IPS DF 6.9 (cell line): ENCODE data around the gene NFS1.

Experiments
- DNase-seq: peaks from one replicate; pipeline ENCODE4 v3.0.0-alpha.2; 2013; ENCODE audit warnings: low read depth, low spot score
- H3K27ac ChIP-seq: one replicate; pipeline ENCODE4 v1.5.1; 2013; ENCODE audit warnings: low read length, control low read depth
- H3K27me3 ChIP-seq: 2 replicates; pipeline ENCODE4 v1.6.1; 2013; ENCODE audit warnings: mild to moderate bottlenecking, low read length; ENCODE audit not compliant: control insufficient read depth, insufficient read depth
- H3K36me3 ChIP-seq: 2 replicates; pipeline ENCODE4 v1.6.1; 2013; ENCODE audit warnings: low read length; ENCODE audit not compliant: control insufficient read depth, insufficient read depth
- H3K4me1 ChIP-seq: 2 replicates; pipeline ENCODE4 v1.6.1; 2013; ENCODE audit warnings: low read length; ENCODE audit not compliant: control insufficient read depth, insufficient read depth
- H3K4me3 ChIP-seq: 2 replicates; pipeline ENCODE4 v1.5.1; 2013; ENCODE audit warnings: mild to moderate bottlenecking, low read length
- H3K9me3 ChIP-seq: 2 replicates; pipeline ENCODE4 v1.6.1; 2013; ENCODE audit warnings: low read length, inconsistent platforms; ENCODE audit not compliant: control insufficient read depth, insufficient read depth
- WGBS: extraction: QIAGEN DNeasy Blood & Tissue Kit; methylation state at CpG from one replicate; pipeline ENCODE4 v1.1.7; 2013; ENCODE audit warnings: mixed read lengths, missing lambda C conversion rate; ENCODE audit not compliant: insufficient read length, insufficient coverage; 5-methylcytosine and 5-hydroxymethylcytosine counted together

NFS1 gene

DNA sequence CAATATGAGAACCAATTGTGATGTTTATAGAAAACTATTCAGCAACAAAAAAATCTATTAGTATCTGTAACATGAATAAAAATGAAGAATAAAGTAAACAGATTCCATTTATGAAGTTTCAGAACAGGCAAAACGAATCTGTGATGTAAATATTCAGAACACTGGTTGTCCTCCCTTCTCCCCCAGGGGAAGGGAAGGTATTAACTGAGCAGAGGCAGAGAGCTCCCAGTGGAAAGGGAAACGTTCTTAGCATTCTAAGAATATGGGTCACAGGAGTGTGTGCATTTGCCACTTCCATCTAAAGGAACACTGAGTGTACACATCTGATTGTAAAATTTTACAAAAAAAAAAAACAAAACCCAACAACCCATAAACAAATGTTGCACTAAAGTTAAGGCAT is 60.4 kb downstream of the NFS1 start:
- Histone ChIP-seq H3K4me1 (no peaks in the 10 kb centered on the region), H3K27me3 (no peaks in the 10 kb centered on the region), H3K36me3 (no peaks in the 10 kb centered on the region), H3K27ac (no peak overlapping the region), H3K4me3 (no peak overlapping the region), H3K9me3 (no peaks in the 10 kb centered on the region)
- DNase-seq: no peak
- no CpG with 5 or more reads among the region's 2 CpGs for WGBS

GRCh38 chr20:35637276-35637675 is 61.9 kb downstream of the NFS1 start:
- peaks cover 1% of the 10 kb centered on the region; the same call in 1 of the 2 replicates for H3K36me3 ChIP-seq
- no peaks in the 10 kb centered on the region for H3K9me3 ChIP-seq
- no peak overlapping the region for H3K4me3 ChIP-seq
- H3K27me3 ChIP-seq: no peaks in the 10 kb centered on the region
- H3K4me1 ChIP-seq: no peaks in the 10 kb centered on the region
- no peak for DNase-seq
- no peak overlapping the region for H3K27ac ChIP-seq
- no CpG with 5 or more reads among the region's 6 CpGs for WGBS

- H3K9me3 ChIP-seq: no peaks in the 10 kb centered on the region
- H3K4me3 ChIP-seq: no peak overlapping the region
- no peaks in the 10 kb centered on the region for H3K4me1 ChIP-seq
- peaks cover 7% of the 10 kb centered on the region for H3K36me3 ChIP-seq
- no peak overlapping the region for H3K27ac ChIP-seq
- WGBS: no CpG with 5 or more reads among the region's 2 CpGs
- no peak for DNase-seq
- no peaks in the 10 kb centered on the region for H3K27me3 ChIP-seq
These were observed 63.1 kb downstream of the NFS1 start for GRCh38 chr20:35636095-35636494.

- peaks cover 11% of the 10 kb centered on the region for H3K36me3 ChIP-seq
- no peaks in the 10 kb centered on the region for H3K4me1 ChIP-seq
- H3K27ac ChIP-seq: no peak overlapping the region
- H3K4me3 ChIP-seq: no peak overlapping the region
- H3K27me3 ChIP-seq: no peaks in the 10 kb centered on the region
- no CpG with 5 or more reads among the region's 4 CpGs for WGBS
- no peak for DNase-seq
- no peaks in the 10 kb centered on the region for H3K9me3 ChIP-seq
These were observed 63.5 kb downstream of the NFS1 start for GRCh38 chr20:35635652-35636051.

DNA sequence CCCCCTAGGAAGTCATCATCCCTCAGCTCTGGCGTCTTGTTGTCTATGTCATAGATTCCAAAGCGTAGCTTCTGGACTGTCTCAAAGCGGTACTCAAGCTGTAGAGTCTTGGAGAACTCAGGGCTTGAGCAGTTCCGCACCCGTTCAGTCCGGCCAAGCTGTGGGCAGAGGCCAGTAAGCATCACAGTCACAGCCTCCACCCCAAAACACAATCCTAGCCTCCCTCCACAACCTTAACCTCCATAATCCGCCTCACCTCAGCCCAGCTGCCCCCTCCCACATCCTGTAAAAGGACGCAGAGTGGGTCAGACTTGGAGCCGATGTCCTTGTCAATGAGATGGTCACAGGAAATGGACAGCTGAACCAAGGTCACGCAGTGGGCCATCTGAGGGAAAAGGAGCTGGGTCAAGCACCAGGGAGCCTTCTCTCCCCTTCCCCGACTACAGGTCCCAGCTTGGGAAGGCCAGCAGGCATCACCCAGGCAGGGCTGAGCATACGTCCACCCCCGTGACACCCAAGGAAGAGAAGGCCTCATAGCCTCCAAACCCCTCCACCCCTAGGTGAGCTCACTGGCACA is 66.5 kb downstream of the NFS1 start:
- H3K27ac ChIP-seq: no peak overlapping the region
- H3K9me3 ChIP-seq: no peaks in the 10 kb centered on the region
- no peak for DNase-seq
- H3K27me3 ChIP-seq: no peaks in the 10 kb centered on the region
- H3K36me3 ChIP-seq: peaks cover 15% of the 10 kb centered on the region
- WGBS: no CpG with 5 or more reads among the region's 13 CpGs
- H3K4me3 ChIP-seq: no peak overlapping the region
- no peaks in the 10 kb centered on the region for H3K4me1 ChIP-seq

GRCh38 chr20:35630636-35631035 is 68.5 kb downstream of the NFS1 start:
- H3K4me3 ChIP-seq: no peak overlapping the region
- WGBS: no CpG with 5 or more reads among the region's 4 CpGs
- no peak for DNase-seq
- H3K4me1 ChIP-seq: no peaks in the 10 kb centered on the region
- H3K9me3 ChIP-seq: no peaks in the 10 kb centered on the region
- no peaks in the 10 kb centered on the region for H3K27me3 ChIP-seq
- H3K27ac ChIP-seq: no peak overlapping the region
- H3K36me3 ChIP-seq: peaks cover 26% of the 10 kb centered on the region

- no peak for DNase-seq
- no peaks in the 10 kb centered on the region for H3K4me1 ChIP-seq
- no peak overlapping the region for H3K4me3 ChIP-seq
- WGBS: no CpG with 5 or more reads among the region's 12 CpGs
- H3K36me3 ChIP-seq: peaks cover 29% of the 10 kb centered on the region
- H3K27me3 ChIP-seq: no peaks in the 10 kb centered on the region
- H3K27ac ChIP-seq: no peak overlapping the region
- H3K9me3 ChIP-seq: no peaks in the 10 kb centered on the region
These were observed 69.6 kb downstream of the NFS1 start for GRCh38 chr20:35629427-35630145.

- Histone ChIP-seq H3K4me3 (no peak overlapping the region), H3K4me1 (no peaks in the 10 kb centered on the region), H3K9me3 (no peaks in the 10 kb centered on the region), H3K36me3 (peaks cover 26% of the 10 kb centered on the region), H3K27ac (no peak overlapping the region), H3K27me3 (no peaks in the 10 kb centered on the region)
- no CpG with 5 or more reads among the region's 8 CpGs for WGBS
- no peak for DNase-seq
These were observed 72.0 kb downstream of the NFS1 start for GRCh38 chr20:35627121-35627520.

GRCh38 chr20:35626386-35627001 is 72.7 kb downstream of the NFS1 start:
- no CpG with 5 or more reads among the region's 13 CpGs for WGBS
- Histone ChIP-seq H3K36me3 (peaks cover 25% of the 10 kb centered on the region), H3K4me3 (no peak overlapping the region), H3K9me3 (no peaks in the 10 kb centered on the region), H3K27ac (no peak overlapping the region), H3K4me1 (no peaks in the 10 kb centered on the region), H3K27me3 (no peaks in the 10 kb centered on the region)
- DNase-seq: no peak

GRCh38 chr20:35625584-35626385 is 73.4 kb downstream of the NFS1 start:
- Histone ChIP-seq H3K4me1 (no peaks in the 10 kb centered on the region), H3K36me3 (peaks cover 20% of the 10 kb centered on the region), H3K27me3 (no peaks in the 10 kb centered on the region), H3K4me3 (no peak overlapping the region), H3K27ac (no peak overlapping the region), H3K9me3 (no peaks in the 10 kb centered on the region)
- DNase-seq: no peak
- WGBS: no CpG with 5 or more reads among the region's 6 CpGs
